ENCODE results near the gene GPRC5D. TPM values are rescaled to one million over a fixed set of nuclear protein-coding genes. Genes with fewer than 3 reads are reported as not detected.

Gene GPRC5D
- total and polyA plus RNA-seq, 9 of the 15 experiments (the other 6 are each of a cell fraction or from before 2014, with no cell fraction given), result 1.0 to 1.1 TPM; not detected in 7

- no peaks in the 10 kb centered on the region for H4K20me1 ChIP-seq (replicated peaks; ENCODE audit: control insufficient read depth, insufficient read depth, low read length)
- no peaks in the 10 kb centered on the region for H3K4me1 ChIP-seq (replicated peaks in 1 of 2; ENCODE audit: control insufficient read depth in 2 of 2, insufficient read depth in 2 of 2, low read length in 2 of 2)
- H3K36me3 ChIP-seq (ENCODE audit: control insufficient read depth, insufficient read depth, low read length), result no peaks in the 10 kb centered on the region
- no peak overlapping the region for H3K4me3 ChIP-seq
- H3K27ac ChIP-seq (ENCODE audit: extremely low read depth, low read depth, low read length), result no peak overlapping the region
- H3K4me2 ChIP-seq (ENCODE audit: insufficient read depth, low read length), result no peak overlapping the region
- no TSS peak for BruUV-seq (replicated peaks)
- DNase-seq (ENCODE audit: extremely low read depth in 1 of 4, low spot score in 3 of 4) (no peak), ATAC-seq (no peak), FAIRE-seq (no peak)
- H3K79me2 ChIP-seq (ENCODE audit: control insufficient read depth, insufficient read depth, low read length), result no peaks in the 10 kb centered on the region
- H3K27me3 ChIP-seq (ENCODE audit: control insufficient read depth in 2 of 2, insufficient read depth in 2 of 2, low read length in 2 of 2), result no peaks in the 10 kb centered on the region
- POLR2A ChIA-PET, result no interaction called here
- no peak overlapping the region for H2AFZ ChIP-seq (ENCODE audit: low read depth, low read length)
- no peak overlapping the region for H3K9ac ChIP-seq (ENCODE audit: insufficient read depth in 1 of 2, low read depth in 2 of 2, low read length in 2 of 2)
- 49% methylated on average over 5 of the region's 6 CpGs for WGBS (ENCODE audit: insufficient coverage, low coverage, missing lambda C conversion rate)
- in situ Hi-C loops (cut with MboI) (no loop called here), intact Hi-C loops (cut with micrococcal nuclease) (no loop called here)
- TF ChIP-seq PATZ1 (CRISPR knock-in tag; IDR thresholded peaks at IDR 0.05; ENCODE audit: borderline replicate concordance) (no peak), ZNF639 (CRISPR knock-in tag; conservative IDR thresholded peaks at IDR 0.05 in 1 of 2, IDR thresholded peaks at IDR 0.05 in 1 of 2) (no peak)
- H3K9me1 ChIP-seq (ENCODE audit: control insufficient read depth, insufficient read depth, low read length), result no peaks in the 10 kb centered on the region
- CTCF ChIA-PET (ENCODE audit: low intra/inter-chr PET ratio), result no interaction called here
- no peaks in the 10 kb centered on the region for H3K9me3 ChIP-seq (replicated peaks; ENCODE audit: control insufficient read depth, insufficient read depth, low read depth, low read length)
These were observed 3.1 kb upstream of the GPRC5D start for GRCh38 chr12:12954878-12955625.
